Neuron (in vitro differentiated cells): ENCODE measurements around the gene HCN2.

Experiments used
- H2AFZ ChIP-seq: one replicate; pipeline ENCODE4 v1.6.1; 2013; ENCODE audit warnings: low read depth, mild to moderate bottlenecking, inconsistent platforms, low read length, moderate library complexity
- H3K27me3 ChIP-seq: one replicate; pipeline ENCODE4 v1.6.1; 2013; ENCODE audit warnings: low read length; ENCODE audit not compliant: insufficient read depth
- H3K36me3 ChIP-seq: one replicate; pipeline ENCODE4 v1.6.1; 2013; ENCODE audit warnings: low read length; ENCODE audit not compliant: insufficient read depth
- H3K4me1 ChIP-seq: one replicate; pipeline ENCODE4 v1.6.1; 2013; ENCODE audit warnings: low read length; ENCODE audit not compliant: insufficient read depth
- H3K4me3 ChIP-seq: 2 replicates; pipeline ENCODE4 v1.5.1; 2013; ENCODE audit warnings: mild to moderate bottlenecking, low read length, moderate library complexity
- H3K9me3 ChIP-seq: one replicate; pipeline ENCODE4 v1.6.1; 2013; ENCODE audit warnings: low read length

Gene HCN2

DNA sequence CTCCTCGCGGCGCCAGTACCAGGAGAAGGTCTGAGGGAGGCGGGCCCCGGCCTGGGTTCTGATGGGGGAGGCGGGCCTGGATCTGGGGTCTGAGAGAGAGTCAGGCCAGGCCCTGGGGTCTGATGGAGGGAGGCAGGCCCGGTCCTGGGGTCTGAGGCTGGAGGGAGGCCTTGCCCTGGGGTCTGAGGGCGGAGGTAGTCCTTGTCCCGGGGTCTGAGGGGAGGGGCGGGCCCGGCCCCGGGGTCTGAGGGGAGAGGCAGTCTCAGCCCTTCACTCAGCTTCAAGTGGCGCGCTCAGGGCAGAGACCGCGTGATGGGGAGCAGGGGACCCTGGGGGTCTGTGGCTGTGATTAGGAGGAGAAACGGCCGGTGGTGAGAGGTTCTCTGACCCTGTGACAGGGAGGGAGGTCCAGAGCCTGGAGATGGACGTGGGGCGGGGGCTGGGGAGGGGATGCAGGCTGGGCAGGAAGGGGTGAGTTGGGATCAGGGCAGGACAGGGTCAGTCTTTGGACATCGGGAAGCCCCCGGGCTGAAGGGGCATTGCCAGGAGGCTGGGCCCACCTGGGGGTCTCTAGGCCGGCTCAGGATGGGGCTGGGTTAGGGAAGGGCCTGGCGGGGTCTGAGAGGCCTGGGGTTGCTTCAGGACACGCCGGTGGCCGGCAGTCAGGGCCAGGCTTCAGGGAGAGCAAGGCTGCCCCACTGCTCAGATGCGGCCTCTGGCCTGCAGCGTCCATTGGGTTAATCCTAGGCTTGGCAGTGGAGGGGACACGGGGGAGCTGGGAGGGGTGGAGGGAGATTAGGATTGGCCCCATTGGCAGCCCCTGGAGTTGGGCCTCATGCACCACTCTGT lies 18.7 kb downstream of the HCN2 start:
- Histone ChIP-seq H3K36me3 (peaks cover 2% of the 10 kb centered on the region), H2AFZ (no peak overlapping the region), H3K27me3 (no peaks in the 10 kb centered on the region), H3K9me3 (no peaks in the 10 kb centered on the region), H3K4me1 (peaks cover 4% of the 10 kb centered on the region), H3K4me3 (no peak overlapping the region)

DNA sequence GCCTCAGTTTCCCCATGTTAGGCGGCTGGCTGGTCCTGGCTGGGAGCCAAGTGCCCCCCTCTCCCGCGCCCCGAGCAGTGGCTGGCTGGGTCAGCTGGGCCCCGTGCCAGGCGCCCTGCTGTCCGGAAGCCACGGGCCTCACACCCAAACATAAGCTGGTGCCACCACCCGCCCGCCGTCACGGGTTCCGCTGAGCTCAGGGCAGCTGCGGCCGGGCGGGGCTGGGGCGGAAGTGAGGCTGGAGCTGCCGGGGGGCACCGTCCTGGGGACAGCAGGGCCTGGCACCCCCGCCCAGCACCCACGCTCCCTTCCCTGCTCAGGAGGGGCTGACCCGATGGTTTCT lies 19.3 kb downstream of the HCN2 start:
- Histone ChIP-seq H3K27me3 (no peaks in the 10 kb centered on the region), H3K4me3 (no peak overlapping the region), H3K36me3 (peaks cover 2% of the 10 kb centered on the region), H2AFZ (no peak overlapping the region), H3K9me3 (no peaks in the 10 kb centered on the region), H3K4me1 (peaks cover 4% of the 10 kb centered on the region)

DNA sequence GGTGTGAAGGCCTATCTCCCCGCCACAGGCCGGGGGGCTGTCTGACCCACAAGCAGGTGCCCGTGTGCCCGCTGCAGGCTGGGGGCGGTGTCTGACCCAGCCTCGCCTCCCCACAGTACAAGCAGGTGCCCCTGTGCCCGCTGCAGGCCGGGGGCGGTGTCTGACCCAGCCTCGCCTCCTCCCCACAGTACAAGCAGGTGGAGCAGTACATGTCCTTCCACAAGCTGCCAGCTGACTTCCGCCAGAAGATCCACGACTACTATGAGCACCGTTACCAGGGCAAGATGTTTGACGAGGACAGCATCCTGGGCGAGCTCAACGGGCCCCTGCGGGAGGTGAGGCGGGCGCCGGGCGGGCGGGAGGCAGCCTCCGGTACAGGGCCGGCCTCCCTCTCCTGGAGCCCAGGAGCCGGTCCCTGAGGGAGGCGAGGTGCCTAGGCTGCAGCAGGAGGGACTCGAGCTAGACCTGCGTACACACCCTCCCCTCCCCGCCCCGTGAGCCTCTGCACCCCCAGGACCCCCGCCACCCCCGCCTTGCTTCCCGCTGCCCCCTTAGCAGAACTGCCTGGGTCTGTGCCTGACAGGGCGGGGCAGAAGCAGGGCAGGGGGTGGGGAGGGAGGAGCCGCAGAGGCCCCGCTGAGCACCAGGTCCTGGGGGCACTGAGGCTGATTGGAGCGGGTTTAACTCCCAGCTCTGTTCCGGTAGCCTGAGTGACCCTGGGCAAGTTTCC lies 20.6 kb downstream of the HCN2 start:
- peaks cover 8% of the 10 kb centered on the region for H3K36me3 ChIP-seq
- H3K27me3 ChIP-seq, result no peaks in the 10 kb centered on the region
- H3K4me3 ChIP-seq, result no peak overlapping the region
- no peak overlapping the region for H2AFZ ChIP-seq
- peaks cover 4% of the 10 kb centered on the region for H3K4me1 ChIP-seq
- no peaks in the 10 kb centered on the region for H3K9me3 ChIP-seq

DNA sequence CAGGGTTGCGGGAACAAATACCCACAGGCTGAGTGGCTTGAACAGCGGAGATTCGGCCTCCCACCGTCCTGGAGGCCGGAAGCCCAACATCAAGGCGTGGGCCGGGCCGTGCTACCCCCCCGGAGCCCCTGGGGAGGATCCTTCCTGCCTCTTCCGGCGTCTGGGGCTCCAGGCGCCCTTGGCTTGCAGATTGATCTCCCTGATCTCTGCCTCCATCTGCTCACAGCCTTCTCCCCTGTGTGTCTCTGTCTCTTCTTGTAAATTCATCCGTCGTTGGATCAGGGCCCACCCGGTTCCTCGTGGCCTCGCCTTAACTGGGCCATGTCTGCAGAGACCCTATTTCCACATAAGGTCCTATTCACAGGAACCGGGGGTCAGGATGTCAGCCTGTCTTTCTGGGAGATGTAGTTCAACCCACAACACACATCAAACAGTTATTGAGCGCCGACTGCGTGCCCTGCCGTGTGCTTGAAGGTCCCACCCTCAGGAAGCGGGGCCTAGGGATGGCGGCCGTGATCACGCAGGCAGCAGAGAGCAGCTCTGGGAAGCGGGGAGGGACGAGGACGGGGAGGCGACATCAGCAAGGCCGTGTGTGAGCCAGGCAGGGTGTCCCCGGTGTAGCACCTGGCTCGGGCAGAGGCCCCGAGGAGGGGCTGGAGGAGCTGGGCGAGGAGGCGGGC lies 21.3 kb downstream of the HCN2 start:
- Histone ChIP-seq H3K27me3 (no peaks in the 10 kb centered on the region), H2AFZ (no peak overlapping the region), H3K9me3 (no peaks in the 10 kb centered on the region), H3K36me3 (peaks cover 12% of the 10 kb centered on the region), H3K4me3 (no peak overlapping the region), H3K4me1 (peaks cover 4% of the 10 kb centered on the region)

DNA sequence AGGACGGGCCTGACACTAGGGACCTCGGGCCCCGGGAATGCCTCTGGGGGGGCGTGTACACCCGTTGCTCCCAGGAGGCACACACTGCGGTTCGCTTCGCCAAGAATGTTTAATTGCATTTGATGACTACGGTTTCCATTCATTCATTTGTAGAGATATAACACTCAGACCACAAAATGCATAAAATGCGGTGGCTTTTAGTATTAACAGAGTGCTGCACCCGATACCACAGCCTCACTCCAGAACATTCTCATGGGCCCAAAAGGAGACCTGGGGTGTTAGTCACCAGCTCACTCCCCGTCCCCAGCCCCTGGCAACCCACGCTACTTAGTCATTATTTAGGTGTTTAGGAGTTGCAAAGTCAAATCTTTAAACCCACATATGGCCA lies 21.8 kb downstream of the HCN2 start:
- Histone ChIP-seq H3K36me3 (peaks cover 12% of the 10 kb centered on the region), H3K4me1 (peaks cover 4% of the 10 kb centered on the region), H3K4me3 (no peak overlapping the region), H3K27me3 (no peaks in the 10 kb centered on the region), H2AFZ (no peak overlapping the region), H3K9me3 (no peaks in the 10 kb centered on the region)

DNA sequence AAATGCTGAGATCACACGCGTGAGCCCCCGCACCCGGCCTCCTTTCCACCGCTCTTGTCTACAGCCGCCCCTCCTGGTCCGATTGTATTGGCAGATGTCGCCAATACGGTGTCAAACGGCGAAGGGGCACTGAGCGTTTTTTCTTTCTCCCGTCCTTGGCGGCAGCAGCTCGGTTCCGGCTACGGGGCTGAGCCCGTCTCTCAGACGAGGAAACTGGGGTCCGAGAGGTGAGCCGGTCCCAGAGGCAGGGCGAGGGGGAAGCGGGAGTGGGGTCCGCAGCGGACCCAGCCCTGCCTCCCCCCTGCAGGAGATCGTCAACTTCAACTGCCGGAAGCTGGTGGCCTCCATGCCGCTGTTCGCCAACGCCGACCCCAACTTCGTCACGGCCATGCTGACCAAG lies 23.3 kb downstream of the HCN2 start:
- Histone ChIP-seq H3K9me3 (no peaks in the 10 kb centered on the region), H3K4me1 (peaks cover 4% of the 10 kb centered on the region), H3K4me3 (no peak overlapping the region), H3K27me3 (no peaks in the 10 kb centered on the region), H2AFZ (no peak overlapping the region), H3K36me3 (peaks cover 17% of the 10 kb centered on the region)

DNA sequence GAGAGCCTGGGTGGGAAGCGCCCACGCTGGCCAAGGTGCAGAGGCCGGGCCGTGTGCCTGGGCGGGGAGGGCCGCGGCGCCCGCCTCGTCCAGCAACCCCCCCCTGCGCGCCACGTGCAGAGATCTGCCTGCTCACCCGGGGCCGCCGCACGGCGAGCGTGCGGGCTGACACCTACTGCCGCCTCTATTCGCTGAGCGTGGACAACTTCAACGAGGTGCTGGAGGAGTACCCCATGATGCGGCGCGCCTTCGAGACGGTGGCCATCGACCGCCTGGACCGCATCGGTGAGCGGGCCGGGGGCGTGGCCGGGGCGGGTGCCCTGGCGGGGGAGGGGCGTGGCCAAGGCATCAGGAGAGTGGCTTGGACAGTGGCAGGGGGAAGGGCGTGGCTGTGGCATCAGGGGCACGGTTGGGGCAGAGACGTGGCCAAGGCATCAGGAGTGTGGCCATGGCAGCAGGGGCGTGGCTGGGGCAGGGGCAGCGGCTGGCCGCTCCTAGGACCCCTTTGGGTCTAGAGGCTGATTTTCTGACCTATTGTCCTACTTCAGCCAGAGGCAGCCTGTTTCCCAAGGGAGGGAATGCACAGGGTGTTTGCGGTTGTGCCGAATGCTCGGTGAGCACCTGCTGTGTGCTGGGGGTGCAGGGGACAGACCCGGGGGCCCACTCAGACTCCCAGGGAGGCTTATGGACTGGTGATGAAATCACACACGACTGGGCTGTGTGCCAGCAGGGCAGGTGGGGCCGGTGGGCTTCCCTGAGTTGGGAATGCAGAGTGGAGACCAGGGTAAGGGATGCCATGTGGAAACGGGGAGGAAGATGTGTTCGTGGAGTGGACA lies 24.3 kb downstream of the HCN2 start:
- Histone ChIP-seq H3K36me3 (peaks cover 26% of the 10 kb centered on the region), H3K27me3 (no peaks in the 10 kb centered on the region), H3K9me3 (no peaks in the 10 kb centered on the region), H2AFZ (no peak overlapping the region), H3K4me3 (no peak overlapping the region), H3K4me1 (peaks cover 4% of the 10 kb centered on the region)

DNA sequence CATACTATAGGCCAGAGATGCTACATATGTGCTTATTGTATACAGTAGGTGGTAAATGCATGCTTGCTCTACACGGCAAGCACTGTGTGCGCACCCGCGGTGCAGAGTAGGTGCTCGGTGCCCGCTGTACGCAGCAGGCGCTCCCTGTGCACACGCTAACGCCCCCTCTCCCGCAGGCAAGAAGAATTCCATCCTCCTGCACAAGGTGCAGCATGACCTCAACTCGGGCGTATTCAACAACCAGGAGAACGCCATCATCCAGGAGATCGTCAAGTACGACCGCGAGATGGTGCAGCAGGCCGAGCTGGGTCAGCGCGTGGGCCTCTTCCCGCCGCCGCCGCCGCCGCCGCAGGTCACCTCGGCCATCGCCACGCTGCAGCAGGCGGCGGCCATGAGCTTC lies 25.9 kb downstream of the HCN2 start:
- Histone ChIP-seq H3K4me1 (peaks cover 4% of the 10 kb centered on the region), H2AFZ (no peak overlapping the region), H3K36me3 (peaks cover 40% of the 10 kb centered on the region), H3K9me3 (no peaks in the 10 kb centered on the region), H3K27me3 (no peaks in the 10 kb centered on the region), H3K4me3 (no peak overlapping the region)

DNA sequence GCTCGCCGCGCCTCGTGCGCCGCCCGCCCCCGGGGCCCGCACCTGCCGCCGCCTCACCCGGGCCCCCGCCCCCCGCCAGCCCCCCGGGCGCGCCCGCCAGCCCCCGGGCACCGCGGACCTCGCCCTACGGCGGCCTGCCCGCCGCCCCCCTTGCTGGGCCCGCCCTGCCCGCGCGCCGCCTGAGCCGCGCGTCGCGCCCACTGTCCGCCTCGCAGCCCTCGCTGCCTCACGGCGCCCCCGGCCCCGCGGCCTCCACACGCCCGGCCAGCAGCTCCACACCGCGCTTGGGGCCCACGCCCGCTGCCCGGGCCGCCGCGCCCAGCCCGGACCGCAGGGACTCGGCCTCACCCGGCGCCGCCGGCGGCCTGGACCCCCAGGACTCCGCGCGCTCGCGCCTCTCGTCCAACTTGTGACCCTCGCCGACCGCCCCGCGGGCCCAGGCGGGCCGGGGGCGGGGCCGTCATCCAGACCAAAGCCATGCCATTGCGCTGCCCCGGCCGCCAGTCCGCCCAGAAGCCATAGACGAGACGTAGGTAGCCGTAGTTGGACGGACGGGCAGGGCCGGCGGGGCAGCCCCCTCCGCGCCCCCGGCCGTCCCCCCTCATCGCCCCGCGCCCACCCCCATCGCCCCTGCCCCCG lies 26.5 kb downstream of the HCN2 start:
- H3K27me3 ChIP-seq, result no peaks in the 10 kb centered on the region
- no peak overlapping the region for H2AFZ ChIP-seq
- H3K9me3 ChIP-seq, result no peaks in the 10 kb centered on the region
- H3K4me1 ChIP-seq, result peaks cover under 1% of the 10 kb centered on the region
- no peak overlapping the region for H3K4me3 ChIP-seq
- H3K36me3 ChIP-seq, result peaks cover 44% of the 10 kb centered on the region

DNA sequence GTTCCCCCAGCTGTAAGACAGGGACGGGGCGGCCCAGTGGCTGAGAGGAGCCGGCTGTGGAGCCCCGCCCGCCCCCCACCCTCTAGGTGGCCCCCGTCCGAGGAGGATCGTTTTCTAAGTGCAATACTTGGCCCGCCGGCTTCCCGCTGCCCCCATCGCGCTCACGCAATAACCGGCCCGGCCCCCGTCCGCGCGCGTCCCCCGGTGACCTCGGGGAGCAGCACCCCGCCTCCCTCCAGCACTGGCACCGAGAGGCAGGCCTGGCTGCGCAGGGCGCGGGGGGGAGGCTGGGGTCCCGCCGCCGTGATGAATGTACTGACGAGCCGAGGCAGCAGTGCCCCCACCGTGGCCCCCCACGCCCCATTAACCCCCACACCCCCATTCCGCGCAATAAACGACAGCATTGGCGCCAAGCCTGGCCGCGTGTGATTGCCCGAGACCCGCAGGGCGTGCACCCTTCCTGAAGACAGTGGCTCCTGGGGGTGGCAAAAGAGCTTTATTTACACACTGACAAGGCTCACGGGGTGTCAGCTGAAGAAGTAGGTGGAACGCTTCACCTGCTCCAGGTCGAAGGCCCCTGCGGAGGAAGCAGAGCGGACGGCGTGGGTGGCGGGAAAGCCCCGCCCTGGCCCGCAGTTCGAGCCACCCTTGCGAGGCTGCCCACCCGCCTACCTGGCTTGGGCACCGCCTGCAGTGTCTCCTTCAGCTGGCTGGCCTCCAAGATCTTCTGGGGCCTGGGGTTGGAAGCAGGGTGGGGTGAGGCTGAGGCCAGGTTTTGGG lies 27.3 kb downstream of the HCN2 start:
- no peak overlapping the region for H2AFZ ChIP-seq
- H3K27me3 ChIP-seq, result no peaks in the 10 kb centered on the region
- peaks cover 50% of the 10 kb centered on the region for H3K36me3 ChIP-seq
- no peaks in the 10 kb centered on the region for H3K4me1 ChIP-seq
- H3K9me3 ChIP-seq, result peaks cover 2% of the 10 kb centered on the region
- no peak overlapping the region for H3K4me3 ChIP-seq

DNA sequence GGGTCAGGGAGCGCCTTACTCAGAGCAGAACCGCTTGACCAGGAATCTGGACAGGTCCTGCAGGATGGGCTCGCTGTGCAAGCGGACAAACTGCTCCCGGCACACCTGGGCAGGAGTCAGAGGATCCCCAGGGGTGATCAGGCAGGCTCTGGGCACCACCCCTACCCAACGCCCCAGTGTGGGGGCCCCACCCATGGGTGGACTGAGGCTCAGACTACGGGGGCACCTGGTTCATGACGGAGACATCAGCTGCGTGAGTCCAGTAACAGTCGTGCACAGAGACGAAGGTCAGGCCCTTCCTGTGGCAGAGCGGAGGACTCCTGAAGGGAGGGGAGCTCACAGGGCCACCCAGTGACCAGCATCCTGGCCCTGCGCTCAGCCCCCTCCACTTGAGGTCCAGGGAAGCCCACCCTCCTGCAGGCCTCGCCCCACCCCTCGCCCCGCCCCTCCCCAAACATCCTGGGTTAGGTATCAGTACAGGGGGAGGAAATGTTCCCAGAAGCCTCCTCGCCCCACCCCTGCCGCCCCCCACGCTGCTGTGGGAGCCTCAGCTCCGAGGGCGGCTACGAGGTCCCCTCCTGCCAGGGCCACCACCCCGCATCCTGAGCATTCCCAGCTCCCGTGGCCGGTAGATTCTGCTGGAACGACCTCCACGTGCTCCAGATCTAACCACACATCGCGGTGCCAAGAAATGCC lies 28.0 kb downstream of the HCN2 start:
- Histone ChIP-seq H3K4me1 (no peaks in the 10 kb centered on the region), H3K9me3 (peaks cover 2% of the 10 kb centered on the region), H3K27me3 (no peaks in the 10 kb centered on the region), H2AFZ (no peak overlapping the region), H3K36me3 (peaks cover 51% of the 10 kb centered on the region), H3K4me3 (no peak overlapping the region)
